H7 (cell line): ENCODE measurements around the gene RHO. TPM values are rescaled to one million over a fixed set of nuclear protein-coding genes. Genes with fewer than 3 reads are reported as not detected.
A peak's percentile ranks its signal among the peaks of the same experiment; 100 is the strongest.
"Not testable (repeated sequence)": the region's sequence is repeated elsewhere in the genome, so short reads cannot be mapped to it uniquely, and the experiment has no call there.

Experiments
- DNase-seq: peaks from one replicate; pipeline ENCODE4 v3.0.0; 2012
- H3K27me3 ChIP-seq: 2 replicates; pipeline ENCODE4 v1.6.0; 2011; ENCODE audit warnings: mild to moderate bottlenecking, low read length; ENCODE audit not compliant: control insufficient read depth, insufficient read depth
- H3K36me3 ChIP-seq: replicated peaks from 2 replicates; pipeline ENCODE4 v1.5.1; 2011; ENCODE audit warnings: low read length; ENCODE audit not compliant: control insufficient read depth, insufficient read depth
- H3K4me3 ChIP-seq: 2 replicates; pipeline ENCODE4 v1.5.1; 2011; ENCODE audit warnings: low read depth, mild to moderate bottlenecking, control low read depth, low read length, moderate library complexity; ENCODE audit not compliant: insufficient read depth
- total RNA-seq: library from RNA; depleted of rRNA; stranded (reverse); fragments of >200 nt; shearing (Covaris generic); gene quantifications from 2 replicates; pipeline ENCODE4 v1.2.3, GENCODE V29; 2014

Gene RHO
- total RNA-seq, 1 experiment from 2014 or later, result 0.17 TPM

DNA sequence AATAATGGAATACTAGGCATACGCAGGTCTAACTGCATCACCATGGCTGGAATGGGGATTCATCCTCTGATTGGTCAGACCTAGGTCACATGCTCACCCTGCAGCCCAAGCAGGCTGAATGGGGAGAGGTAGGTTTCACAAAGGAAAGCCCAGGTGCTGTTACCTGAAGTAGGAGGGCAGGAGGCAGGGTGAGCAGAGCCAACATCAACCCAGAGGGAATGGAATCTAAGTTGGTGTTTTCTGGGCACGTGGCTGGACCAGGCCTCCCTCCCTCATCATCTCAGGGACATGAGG, 7.9 kb downstream of the RHO start:
- no peaks in the 10 kb centered on the region for H3K36me3 ChIP-seq
- H3K27me3 ChIP-seq, result no peaks in the 10 kb centered on the region
- no peak overlapping the region for H3K4me3 ChIP-seq
- DNase-seq, result peak; percentile 69

DNA sequence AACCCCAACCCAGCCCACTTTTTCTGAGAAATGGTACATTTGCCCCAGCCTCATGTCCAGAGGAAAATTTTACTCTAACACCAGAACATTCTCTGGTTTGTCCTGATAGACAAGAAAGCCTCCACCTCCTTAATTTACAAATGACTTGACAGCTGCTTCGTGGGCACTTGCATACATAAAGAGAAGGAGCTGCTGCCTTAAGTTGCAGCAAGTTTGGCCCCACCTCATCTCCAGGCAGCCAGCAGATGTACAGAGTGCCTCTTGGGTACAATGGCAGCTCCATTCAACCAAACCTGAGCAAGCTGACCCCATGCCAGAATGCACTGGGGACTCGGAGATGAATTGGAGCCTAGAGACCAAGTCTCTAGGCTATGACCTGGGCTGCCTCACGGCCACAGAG, 8.4 kb downstream of the RHO start:
- no peak for DNase-seq
- no peaks in the 10 kb centered on the region for H3K36me3 ChIP-seq
- H3K27me3 ChIP-seq, result no peaks in the 10 kb centered on the region
- no peak overlapping the region for H3K4me3 ChIP-seq

DNA sequence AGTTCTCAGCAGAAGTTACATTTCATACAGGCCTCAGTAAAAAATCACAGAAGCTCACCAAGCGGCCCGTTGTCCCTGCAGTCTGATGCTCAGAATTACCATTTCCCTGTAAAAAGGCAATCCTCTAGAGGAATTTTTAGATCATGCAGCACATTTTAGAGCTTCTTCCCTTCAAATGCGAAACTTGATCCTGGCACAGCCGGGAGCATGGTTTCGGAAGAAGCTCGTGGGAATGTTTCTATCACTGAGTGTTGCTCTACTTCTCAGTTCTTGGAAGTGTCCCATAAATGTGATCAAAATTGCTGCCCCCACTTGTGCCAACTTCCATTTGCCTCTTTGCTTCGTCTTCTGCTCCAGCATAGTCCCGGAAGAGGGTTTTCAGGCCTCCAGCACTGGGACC, 10.8 kb downstream of the RHO start:
- Histone ChIP-seq H3K27me3 (no peaks in the 10 kb centered on the region), H3K36me3 (no peaks in the 10 kb centered on the region), H3K4me3 (no peak overlapping the region)
- DNase-seq, result no peak

DNA sequence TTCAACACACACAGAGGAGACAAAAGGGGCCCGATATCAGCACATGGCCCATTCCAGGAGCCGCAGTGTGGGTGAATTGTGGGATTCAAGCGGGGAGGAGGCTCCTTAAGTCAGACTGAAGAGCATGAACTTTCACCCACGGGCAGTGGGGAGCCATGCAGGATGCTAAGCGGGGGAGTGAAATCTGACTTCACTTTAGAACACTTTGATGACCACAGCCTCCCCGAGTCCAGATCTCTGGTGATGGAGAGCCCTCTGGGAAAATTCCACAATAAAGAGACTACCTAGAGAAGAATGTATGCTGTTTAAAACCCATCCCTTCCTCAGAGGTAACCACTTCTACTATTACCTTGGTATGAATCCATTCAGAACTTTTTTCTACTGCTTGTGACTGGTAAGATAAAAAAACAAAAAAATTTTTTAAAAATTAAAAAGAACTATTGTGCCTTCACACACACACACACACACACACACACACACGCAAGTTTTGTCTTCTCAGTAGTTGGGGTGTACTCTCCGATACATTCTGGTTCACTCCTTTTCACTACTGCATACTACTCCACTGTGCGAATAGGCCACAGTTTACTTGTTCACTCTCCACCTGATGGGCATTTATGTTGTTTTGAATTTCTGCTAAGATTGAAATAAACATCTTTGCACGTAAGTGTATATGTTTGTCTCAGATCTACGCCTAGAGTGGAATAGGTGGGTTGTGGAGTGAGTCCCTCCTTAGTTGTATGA, 12.5 kb downstream of the RHO start:
- no peak for DNase-seq
- no peaks in the 10 kb centered on the region for H3K27me3 ChIP-seq
- no peaks in the 10 kb centered on the region for H3K36me3 ChIP-seq
- no peak overlapping the region for H3K4me3 ChIP-seq

DNA sequence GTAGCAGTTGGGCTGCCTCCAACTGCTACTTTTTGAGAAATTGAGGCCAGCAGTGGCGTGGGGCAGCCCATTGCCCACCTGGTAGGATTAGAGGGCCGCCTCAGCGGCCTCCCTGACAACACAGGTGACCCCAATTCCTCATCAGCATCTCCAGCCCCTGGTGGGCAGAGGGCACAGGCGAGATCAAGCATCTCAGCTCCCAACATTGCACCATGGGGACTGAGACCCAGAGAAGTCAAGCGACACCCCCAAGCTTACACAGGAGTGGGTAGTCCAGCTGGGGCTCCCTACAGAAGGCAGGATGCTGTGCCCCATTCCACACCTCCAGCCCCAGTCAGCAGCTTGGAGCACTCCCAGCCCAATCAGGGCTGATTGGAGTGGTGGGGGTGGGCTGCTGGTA, 14.3 kb downstream of the RHO start:
- Histone ChIP-seq H3K36me3 (no peaks in the 10 kb centered on the region), H3K27me3 (no peaks in the 10 kb centered on the region), H3K4me3 (no peak overlapping the region)
- DNase-seq, result no peak

DNA sequence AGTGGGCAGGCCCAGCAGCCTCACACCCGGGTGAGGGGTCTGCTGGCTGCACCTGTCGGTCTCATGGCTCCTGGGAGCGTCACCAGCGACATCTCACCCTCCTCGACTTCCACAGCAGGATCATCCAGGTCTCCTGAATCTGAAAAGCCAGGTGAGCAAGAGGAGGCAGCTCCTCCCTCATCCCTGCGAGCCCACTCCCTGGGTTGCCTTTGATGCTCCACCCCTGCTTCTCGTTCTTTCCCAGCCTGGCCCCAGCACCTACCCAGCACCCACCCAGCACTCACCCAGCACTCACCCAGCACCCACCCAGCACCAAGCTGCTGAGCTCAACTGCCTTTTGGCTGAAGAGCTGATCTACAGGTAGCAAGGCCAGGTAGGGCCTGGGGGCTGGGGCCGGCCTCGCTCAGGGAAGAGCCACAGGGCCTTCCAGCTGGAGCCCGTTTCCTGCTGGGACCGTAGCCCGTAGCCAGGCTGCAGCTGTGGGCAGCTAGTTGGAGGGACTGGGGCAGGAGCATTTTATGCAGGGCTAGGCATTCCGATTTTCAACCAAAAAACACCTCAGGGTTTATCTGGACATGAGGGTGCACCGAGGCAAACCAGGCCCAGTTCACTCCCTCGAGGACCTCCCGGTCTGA, 14.8 kb downstream of the RHO start, which contains the start of gene H1-8:
TSS of gene H1-8 (plus strand) at position 20 of the 635 bp plus-strand sequence. CDS start at position 64, 44 bp downstream.
- Histone ChIP-seq H3K27me3 (no peaks in the 10 kb centered on the region), H3K4me3 (no peak within 1 kb of the TSS), H3K36me3 (no peaks in the 10 kb centered on the region)
- peak; percentile 70 for DNase-seq

DNA sequence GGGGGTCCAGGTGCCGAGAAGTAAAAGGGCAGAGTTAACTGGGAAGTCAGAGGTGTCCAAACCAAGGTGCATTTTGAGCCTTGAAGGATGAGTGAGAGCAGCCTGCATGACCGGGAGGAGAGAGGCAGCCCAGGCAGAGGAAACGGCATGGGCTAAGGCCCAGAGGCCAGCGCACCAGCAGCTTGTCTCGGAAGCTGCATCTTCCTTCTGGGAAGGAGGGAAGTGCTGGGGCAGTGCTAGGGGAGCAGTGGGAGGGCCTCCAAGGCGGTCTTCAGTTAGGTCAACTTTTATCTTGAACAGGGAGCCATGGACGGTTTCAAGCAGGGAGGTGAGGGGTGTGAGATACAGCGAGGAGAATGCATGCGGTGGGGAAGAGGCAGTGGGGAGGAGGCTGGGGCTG, 15.6 kb downstream of the RHO start:
- no peaks in the 10 kb centered on the region for H3K36me3 ChIP-seq
- no peaks in the 10 kb centered on the region for H3K27me3 ChIP-seq
- no peak for DNase-seq
- H3K4me3 ChIP-seq, result no peak overlapping the region

DNA sequence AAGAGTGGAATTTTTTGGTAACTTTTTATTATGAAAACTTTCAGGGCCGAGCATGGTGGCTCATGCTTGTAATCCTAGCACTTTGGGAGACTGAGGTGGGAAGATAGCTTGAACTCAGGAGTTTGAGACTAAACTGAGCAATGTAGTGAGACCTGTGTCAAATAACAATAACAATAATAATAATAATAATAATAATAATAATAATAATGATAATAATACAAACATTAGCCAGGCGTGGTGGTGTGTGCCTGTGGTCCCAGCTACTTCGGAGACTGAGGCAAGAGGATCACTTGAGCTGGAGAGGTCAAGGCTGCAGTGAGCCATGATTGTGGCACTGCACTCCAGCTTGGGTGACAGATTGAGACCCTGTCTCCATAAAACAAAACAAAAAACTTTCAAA, 17.5 kb downstream of the RHO start:
- DNase-seq, H3K4me3 ChIP-seq, H3K27me3 ChIP-seq, H3K36me3 ChIP-seq: not testable (repeated sequence)

DNA sequence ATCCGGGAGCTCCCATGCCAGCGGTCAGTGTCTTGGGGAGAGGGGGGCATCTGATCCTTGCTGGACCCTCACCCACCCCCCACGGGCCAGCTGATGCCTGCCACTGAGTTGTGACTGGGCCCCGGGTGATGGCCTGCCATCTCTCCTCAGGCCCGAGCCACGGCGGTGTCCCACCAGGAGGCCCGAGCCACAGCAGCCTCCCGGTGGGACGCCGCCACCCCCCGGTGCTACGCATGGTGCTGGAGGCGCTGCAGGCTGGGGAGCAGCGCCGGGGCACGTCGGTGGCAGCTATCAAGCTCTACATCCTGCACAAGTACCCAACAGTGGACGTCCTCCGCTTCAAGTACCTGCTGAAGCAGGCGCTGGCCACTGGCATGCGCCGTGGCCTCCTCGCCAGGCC, 18.8 kb downstream of the RHO start:
- Histone ChIP-seq H3K36me3 (no peaks in the 10 kb centered on the region), H3K4me3 (no peak overlapping the region), H3K27me3 (no peaks in the 10 kb centered on the region)
- peak; percentile 58 for DNase-seq

DNA sequence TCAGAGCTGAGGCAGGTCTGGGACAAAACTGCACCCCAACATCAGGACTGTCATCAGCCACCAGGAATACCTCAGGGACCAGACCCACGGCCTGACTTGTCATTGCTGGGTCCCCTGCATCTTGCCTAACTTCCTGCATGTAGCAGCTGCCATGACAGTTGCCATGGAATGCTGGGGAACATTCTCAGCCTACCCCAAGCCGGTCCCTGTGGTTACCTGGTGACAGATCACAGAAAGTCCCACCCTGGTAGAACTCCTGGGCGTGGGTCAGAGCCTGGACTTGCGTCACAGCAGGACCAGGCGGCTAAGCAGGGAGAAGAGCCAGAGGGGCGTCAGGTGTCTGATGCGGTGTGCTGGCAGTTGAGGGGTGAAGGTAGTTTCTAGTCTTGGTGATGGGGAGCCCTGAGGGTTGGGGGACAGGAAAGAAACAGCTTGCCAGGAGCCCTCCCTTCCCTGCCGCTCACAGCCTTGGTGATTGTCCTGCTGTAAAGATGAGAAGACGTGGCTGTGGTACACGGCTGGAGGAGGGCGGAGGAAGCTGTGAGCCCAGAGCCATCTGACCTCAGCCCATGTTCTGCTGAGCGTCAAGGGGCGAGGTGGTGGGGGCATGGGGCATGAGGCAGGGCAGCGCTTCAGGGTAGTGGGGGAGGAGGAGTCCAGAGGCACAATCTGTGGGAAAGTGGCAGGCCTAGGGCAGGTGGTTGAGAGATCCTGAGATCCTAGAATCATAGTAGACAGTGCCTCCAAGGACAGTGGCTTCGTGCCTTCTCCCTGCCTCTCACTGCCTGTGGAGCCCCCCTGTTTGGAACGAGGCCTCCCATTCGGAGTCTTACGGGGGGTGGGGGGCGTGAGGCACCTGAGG, 19.9 kb downstream of the RHO start:
- Histone ChIP-seq H3K4me3 (no peak overlapping the region), H3K36me3 (no peaks in the 10 kb centered on the region), H3K27me3 (no peaks in the 10 kb centered on the region)
- DNase-seq, result no peak

DNA sequence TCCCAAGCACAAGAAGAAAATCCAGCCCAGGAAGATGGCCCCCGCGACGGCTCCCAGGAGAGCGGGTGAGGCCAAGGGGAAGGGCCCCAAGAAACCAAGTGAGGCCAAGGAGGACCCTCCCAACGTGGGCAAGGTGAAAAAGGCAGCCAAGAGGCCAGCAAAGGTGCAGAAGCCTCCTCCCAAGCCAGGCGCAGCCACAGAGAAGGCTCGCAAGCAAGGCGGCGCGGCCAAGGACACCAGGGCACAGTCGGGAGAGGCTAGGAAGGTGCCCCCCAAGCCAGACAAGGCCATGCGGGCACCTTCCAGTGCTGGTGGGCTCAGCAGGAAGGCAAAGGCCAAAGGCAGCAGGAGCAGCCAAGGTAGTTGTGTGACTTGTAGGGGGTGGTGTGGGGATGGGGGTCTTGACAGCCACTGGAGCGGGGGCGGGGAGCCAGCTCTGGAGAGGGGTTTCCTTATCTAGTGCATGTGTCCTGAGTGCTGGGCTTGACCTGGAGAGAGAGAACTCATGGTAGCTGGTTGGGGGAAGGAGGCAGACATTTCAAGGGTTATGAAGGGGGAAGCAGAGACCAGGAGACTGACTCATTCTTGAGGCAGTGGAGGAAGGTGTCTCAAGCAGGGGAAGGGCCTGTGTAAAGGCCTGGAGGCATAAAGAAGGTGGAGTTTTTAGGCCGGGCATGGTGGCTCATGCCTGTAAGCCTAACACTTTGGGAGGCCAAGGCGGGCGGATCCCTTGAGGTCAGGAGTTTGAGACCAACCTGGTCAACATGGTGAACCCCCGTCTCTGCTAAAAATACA, 20.8 kb downstream of the RHO start:
- DNase-seq, result no peak
- Histone ChIP-seq H3K36me3 (no peaks in the 10 kb centered on the region), H3K4me3 (no peak overlapping the region), H3K27me3 (no peaks in the 10 kb centered on the region)

DNA sequence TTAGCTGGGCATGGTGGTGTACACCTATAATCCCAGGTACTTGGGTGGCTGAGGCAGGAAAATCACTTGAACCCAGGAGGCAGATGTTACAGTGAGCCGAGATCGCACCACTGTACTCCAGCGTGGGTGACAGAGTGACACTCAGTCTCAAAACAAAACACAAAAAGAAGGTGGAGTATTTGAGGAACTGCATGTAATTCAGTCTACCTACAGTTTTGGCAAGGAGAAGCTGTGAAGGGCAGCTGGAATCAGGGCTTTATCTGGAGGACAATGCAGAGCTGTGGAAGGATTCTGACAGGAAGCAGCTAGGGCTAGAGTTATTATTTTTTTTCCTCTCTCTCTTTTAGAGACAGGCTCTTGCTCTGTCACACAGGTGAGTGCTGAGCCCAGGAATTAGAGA, 21.4 kb downstream of the RHO start:
- H3K36me3 ChIP-seq, result no peaks in the 10 kb centered on the region
- H3K4me3 ChIP-seq, result no peak overlapping the region
- no peak for DNase-seq
- no peaks in the 10 kb centered on the region for H3K27me3 ChIP-seq

DNA sequence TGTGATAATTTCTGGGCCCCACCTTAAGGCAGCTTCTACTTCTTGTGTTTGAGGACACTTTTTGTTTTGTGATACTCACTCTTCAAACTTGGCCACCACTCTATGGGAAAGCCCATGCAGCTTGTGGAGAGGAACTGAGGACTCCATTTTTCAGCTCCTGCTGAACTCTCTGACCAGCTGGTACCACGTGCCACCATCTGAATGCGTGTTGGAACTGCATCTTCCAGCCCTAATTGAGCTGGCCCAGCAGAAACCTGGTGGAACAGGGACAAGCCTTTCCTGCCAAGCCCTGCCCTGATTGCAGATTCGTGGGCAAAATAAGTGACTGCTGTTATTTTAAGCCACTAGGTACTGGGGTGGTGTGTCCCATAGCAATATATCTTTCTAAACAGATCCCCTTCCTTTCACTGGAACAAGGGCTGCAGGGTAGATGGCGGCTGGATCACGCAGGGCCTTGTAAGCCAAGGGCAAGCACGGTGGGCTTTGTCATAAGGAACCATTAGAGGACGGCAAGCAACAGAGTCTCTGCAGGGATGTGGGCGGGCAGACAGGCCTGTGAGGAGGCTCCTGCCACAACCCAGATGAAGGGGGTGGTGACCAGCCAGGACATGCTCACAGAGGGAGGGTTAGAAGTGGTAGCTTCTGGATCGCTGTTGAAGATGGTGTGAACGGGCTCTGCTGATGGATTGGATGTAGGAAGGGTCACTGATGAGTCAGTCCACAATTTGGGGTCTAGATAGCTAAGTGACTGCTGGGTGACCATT, 24.0 kb downstream of the RHO start:
- Histone ChIP-seq H3K27me3 (no peaks in the 10 kb centered on the region), H3K4me3 (no peak overlapping the region), H3K36me3 (no peaks in the 10 kb centered on the region; the same call in none of the 2 replicates)
- peak; percentile 67 for DNase-seq

DNA sequence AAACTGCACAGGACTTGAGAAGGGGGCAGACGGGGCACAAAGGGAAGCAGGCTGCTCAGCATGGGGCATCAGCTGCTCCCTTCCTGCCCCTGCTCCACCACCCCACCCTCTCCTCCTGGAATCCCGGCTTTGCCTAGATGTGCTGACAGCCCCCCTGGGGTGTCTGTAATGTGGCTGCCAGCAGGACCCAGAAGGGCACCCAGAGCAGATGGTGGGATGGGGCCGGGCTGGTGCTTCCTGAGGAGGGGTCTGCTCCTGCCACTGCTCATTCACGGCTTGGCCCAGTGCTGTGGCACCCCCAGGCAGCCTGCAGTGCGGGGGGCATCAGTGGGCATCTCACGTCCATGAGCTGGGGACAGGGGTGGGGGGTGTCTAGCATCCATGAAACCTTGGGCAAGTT, 24.7 kb downstream of the RHO start:
- no peak overlapping the region for H3K4me3 ChIP-seq
- DNase-seq, result peak; percentile 70
- H3K36me3 ChIP-seq, result peaks cover 3% of the 10 kb centered on the region
- H3K27me3 ChIP-seq, result no peaks in the 10 kb centered on the region
